ENCODE measurements around the gene ACYP2.
"Not testable (repeated sequence)": the region's sequence is repeated elsewhere in the genome, so short reads cannot be mapped to it uniquely, and the experiment has no call there.

ACYP2 gene

GRCh38 chr2:54233832-54234649, 118.6 kb downstream of the ACYP2 start:
- no peak for DNase-seq

DNA sequence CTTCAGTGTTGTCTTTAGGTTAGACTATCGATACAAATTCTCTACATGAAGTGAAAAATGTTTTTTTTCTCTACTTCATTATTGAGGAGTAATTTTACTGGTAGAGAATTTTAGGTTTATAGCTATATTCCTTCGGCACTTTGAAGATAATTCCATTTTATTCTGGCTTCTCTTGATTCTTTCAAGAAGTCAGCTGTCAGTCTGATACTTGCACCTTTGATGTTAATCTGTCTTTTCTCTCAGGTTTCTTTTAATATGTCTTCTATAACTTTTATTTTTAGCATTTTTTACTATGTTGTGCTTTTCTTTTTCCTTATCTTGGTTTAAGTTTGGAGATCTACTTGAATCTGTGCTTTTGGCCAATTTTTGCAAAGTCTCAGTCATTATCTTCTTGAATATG, 122.0 kb downstream of the ACYP2 start:
- no peak for DNase-seq

DNA sequence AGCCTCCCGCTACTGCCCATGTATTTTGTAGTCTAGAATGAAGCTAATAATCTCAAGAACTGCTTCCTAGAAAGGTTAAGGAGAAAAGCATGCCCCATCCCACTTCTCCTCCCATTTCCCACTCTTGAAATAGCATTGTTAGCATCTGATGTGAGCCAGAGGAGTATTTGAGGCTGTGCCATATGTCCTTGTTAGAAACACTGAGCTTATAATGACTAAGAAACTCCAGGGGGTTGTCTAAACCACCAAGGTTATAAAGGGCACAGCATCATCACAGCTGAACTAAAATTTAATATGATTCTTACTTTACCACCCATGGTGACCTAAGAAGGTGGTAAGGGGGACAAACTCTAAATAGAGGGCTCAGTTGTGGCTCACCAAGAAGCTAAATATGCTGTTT, 124.0 kb downstream of the ACYP2 start:
- no peak for DNase-seq

DNA sequence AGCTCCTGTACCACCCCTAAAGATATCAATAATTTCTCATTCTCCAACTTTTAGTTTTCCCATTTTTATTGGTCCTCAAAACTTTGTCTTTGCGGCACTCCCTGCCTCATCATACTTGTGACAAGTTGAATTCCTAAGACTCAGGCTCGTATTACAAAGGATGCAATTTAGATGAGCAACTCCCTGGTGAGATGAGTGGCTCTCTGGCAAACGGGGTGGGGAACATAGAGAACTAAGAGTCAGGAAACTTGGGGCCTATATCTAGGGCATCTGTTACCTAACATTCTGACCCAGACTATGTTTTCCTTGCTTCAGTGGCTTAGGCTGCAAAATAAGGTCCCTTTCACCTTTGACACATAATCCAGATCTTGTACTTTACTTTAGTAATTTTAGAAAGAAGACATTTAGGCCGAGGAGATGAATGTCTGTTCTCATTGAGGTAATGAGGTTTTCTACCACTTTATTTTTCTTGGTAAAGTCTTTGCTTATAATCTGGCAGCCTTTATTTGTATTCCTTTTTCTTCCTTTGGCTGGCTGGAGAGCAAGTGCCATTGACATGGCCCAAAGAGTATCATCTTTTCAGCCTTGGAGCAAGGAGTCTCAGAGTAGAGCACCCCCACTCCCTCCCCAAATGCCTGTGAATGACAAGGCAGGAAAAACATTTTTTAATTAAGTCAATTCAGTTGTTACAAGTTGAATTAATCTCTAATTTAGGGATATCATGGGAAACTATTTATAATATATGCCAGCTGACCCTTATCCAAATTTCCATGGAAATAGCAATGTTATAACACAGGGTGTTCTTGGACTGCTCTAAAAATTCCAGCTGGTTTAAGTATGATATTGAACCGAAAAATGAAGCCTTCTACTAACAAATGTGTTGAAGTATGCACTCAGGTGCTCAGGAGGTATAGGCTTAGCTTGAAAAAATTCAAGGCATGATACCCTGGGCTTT, 125.4 kb downstream of the ACYP2 start:
- no peak for DNase-seq

GRCh38 chr2:54247115-54247514, 131.7 kb downstream of the ACYP2 start:
- DNase-seq: no peak

- no peak for DNase-seq
Measured at GRCh38 chr2:54249629-54250028, 134.2 kb downstream of the ACYP2 start.

DNA sequence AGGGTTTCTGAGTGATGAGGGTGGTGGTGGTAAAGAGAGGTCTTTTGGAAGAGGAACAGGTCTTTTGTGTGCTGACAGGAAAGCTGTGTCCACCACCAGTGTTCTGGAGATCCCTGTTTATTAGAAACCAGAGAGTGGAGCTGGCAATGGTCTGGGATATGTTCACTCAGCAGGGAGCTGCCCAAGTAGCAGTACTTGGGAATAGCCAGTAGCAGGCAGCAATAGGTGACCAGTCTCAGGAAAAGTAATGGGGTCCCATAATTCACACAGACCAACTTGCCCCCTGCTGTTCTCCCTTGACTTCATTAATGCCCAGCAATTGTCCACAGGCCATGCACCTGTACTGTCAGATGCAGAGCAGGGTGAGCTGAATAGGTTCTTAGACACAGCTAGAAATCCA, 138.8 kb downstream of the ACYP2 start:
- DNase-seq: no peak

DNA sequence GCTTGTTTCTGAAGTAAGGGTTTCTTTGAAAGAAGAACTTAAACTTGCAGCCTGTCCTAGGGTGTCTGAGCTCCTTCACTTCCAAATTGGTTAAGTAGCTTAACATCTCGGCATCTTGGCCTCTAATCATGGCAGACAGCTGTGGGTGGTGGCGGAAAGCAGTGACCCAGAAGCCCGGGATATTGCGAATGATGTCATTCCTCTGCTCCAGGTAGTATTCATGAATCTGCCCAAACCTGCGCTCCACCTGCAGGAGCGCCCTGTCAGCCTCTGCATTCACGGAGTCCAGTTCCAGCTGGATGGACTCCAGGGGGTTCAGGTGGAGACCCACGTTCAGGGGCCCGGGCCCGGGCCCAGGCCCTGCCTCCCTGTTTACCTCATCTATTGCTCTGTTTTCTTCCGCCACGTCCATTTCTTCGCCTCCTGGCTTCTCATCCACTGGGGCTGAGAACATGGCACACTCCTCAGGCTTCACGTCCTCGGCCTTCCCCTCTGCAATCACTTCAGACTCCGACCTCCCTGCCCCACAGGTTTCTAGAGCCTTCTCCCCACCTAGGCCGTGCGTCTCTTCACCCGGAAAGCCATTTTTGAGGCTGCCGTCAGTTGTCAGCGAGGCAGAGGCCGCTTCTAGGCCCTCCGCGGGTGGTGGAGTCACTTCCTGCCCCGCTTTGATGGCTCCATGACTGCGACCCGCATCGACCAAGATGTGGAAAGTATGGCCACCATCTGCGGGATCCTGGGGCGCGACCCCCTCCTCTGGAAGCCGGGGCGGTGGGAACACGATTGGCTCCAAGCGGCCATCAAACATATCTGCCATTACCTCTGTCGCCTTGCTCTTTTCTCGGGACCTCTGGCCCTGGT, 140.0 kb downstream of the ACYP2 start:
- no peak for DNase-seq

GRCh38 chr2:54256091-54256694, 140.8 kb downstream of the ACYP2 start, which contains the start of gene TSPYL6:
Gene TSPYL6 (minus strand): TSS chr2:54256229. CDS start chr2:54256151, 78 bp downstream.
- no peak for DNase-seq

DNA sequence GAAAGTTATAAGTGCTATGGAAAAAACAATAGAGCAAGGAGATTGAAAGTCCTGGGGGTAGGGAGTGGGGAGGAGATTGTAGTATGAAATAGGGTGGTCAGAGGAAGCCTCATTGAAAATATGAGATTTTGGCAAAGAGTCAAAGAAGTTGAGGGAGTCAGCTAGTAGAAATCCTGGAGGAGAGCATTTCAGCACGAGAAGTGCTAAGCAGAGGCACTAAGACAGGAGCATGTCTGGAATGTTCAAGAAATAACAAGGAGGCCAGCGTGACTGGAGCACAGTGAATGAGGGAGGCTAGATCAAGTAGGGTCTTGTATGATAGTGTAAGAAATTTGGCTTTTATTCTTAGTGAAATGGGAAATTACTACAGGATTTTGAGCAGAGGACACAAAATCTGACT, 142.8 kb downstream of the ACYP2 start:
- DNase-seq: no peak

DNA sequence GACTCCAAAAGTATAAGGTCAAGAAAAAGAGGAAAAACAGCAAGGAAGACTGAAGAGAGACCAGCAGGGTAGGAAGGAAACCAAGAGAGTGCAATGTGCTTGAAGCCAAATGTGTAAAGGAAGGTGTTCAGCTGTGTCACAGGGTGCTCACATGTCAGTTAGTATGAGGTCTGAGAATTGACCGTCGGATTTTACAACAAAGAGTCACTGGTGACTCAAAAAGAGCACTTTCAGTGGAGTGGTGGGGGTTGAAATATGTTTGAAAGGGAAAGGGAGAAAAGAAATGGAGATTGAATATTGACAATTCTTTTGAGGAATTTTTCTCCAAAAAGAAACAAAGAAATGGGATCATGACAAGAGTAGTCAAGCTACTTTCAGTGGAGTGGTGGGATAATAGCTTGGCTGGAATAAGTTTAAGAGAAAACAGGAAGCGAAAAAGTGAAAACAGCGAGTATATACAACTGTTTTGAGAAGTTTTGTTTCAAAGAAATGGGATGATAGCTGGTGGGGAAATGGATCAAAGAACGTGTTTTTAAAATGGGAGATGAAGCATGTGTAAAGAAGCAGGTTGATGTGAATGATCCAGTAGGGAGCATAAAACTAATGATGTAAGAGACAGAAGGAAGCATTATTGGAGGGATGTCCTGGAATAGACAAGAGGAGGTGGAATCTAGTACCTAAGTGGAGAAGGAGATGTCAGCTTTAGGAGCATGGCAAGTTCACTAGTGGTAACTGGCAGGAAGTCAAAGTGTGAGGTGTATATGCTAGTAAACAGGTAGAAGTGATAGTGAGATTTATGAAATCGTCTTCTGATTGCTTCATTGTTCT, 144.2 kb downstream of the ACYP2 start:
- DNase-seq: no peak

GRCh38 chr2:54260241-54260595, 144.8 kb downstream of the ACYP2 start:
- DNase-seq: no peak

GRCh38 chr2:54261537-54261936, 146.1 kb downstream of the ACYP2 start:
- DNase-seq: no peak

DNA sequence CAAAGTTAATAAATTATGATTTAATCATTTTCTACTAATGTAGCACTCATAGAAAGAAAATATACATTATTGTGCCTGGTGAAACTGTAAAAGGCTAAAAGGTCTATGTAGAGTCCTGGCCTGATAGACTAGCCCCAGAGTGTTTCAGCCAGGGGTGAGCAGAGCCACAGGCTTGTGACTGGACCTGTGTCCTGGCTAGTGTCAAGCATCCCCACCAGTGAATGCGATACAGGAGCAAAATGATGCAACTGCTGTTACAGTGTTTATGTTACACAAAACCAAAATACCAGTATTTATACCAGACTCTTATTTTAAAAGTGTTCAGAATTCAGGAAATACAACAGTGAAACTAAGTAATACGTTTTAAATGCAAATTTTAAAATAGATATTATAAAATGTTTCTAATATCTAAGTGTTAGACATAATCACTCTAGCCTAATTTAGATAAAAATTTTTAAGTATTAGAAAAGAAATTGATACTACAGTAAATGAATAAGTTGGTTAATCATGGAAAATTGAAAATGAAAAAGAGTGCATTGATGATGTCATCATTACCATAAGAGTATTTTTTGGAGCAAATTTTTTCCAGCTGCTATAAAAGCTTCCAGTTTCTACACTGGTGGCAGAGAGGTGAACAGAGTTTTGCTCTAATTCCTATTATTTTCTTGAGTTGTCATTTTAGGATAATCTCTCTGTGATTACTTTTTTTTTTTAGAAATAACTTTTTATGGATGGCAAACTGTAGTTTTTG, 146.8 kb downstream of the ACYP2 start:
- no peak for DNase-seq

DNA sequence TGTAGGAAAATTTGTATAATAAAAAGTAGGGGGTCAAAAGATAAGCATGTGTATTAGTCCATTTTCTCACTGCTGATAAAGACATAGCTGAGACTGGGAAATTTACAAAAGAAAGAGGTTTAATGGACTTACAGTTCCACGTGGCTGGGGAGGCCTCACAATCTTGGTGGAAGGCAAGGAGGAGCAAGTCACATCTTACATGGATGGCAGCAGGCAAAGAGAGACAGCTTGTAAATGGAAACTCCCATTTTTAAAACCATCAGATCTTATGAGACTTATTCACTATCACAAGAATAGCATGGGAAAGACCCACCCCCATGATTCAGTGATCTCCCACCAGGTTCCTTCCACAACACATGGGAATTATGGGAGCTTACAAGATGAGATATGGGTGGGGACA, 149.7 kb downstream of the ACYP2 start:
- DNase-seq: not testable (repeated sequence)

DNA sequence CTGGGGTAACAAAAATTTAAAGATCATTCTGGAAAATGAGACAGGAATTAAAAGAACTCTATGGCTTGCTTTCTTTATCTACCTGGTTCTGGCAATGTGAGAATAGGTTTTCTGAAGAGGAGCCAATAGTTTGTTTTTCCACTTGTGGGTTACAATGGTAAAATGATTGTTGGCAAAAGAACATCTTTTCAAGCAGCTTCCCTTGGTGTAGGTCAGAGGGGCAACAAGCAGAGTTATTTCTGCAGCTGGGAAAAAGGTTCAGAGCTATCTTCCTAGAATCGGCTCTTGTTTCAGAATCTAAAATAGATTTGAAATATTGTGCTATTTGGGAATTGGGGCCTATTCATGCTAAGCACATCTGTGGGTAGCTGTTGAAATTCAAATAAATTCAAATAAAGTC, 152.2 kb downstream of the ACYP2 start:
- DNase-seq: no peak

DNA sequence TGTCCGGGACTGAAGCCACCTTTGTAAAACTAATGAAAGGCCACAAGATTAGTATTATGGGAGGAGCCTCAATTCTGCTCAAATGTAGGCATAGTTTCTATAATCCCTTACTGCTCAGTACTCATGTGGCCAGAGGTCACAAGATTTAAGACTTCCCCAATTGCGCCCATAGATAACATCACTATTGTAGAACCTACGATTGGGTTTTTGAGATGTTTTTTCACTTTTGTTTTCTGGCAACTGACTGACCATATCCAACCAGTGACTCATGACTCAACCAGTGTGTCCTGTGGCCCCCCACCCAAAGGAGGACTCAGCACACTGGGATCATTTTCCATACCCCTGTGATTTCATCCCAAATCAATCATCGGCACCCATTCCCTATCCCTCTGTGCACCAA, 155.8 kb downstream of the ACYP2 start:
- DNase-seq: no peak

DNA sequence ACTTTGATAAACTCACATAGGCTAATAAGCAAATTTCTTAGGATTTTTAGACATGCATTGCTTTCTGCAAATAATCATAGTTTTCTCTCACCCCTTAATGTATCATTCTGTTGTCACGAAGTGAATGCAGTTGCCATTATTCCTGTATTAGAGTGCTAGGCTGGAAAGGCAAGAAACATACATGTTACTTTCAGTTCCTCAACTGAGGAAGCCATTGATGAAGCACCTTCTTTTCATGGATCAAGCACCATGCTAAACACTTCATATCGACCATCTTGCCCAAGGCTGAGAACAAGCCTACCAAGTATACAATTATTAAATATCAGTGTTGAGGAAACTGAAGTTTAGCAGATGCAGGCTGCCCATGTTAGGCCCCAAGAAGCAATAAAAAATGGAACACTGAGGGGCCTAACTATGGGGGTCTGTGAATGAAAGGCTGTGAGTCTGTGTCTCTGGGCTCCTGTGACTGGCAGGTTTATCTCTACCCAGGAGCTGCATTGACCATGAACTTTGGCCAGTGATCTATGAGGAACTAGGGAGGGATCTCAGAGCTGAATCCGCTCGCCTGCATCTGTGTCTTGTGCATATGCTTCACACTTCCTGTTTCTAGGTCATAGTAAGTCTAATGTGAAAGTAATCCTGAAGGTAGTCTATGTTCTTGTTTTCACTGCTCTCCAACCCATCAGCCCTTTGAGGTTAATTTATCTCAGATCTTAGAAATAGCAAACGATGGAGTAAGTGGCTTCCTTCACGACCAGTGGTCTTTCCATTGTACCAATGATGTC, 156.6 kb downstream of the ACYP2 start:
- no peak for DNase-seq

DNA sequence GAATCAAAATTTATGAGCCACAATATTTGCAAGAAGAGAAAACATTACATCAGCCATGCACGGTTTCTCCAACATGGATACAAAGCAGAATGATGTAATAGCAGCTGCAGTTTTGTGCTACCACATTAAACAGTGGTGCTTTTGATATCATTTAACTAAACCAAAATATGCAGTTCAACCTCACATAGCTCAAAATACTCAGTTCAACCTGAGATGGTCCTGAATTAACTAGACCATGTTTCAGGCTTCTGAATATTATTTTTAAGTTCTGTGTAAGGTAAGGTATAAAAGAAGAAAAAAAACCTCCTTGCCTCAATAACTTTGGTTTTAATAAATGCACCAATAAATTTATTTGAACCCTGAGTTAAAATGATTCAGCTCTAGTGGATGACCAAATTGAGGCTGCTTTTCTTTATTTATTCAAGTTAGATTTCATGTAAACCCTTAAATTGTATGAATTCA, 159.4 kb downstream of the ACYP2 start:
- no peak for DNase-seq

DNA sequence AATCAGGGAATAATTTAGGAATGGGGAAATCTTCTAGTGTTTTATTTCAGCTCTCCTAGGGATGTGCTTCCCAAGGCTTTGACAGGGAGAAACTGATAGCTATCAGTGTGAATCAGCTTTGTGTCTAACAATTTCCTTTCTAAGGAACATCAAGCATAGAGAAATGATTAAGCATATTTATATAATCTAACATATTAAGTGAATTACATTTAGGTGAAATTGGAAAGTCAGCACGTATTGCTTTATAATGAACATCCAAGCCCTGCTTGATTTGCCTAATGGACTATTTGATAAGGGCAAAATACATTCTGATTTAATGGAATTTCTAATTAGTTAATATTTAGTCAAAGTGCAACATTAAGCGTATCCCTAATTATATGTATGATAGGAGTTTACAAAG, 160.1 kb downstream of the ACYP2 start:
- DNase-seq: no peak
